ENCODE measurements around the gene MSMO1.

The MSMO1 gene

DNA sequence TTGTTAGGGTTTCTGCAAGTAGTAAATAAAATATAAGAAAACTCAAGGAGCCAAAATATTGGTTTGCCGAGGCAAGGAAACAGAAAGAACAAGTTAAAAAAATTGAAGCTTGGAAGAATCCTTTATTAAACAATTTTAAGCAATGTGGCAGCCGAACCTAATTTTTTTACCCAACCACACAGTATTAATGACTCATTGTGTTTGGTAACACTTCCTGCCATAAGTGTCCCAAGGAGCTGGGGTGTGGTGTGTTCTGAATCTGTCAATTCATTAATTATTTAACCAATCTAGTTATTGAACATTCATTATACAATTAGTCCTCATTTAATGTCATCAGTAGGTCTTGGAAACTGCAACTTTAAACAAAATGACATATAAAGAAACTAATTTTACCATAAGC lies 32.0 kb downstream of the MSMO1 start:
- DNase-seq (ENCODE audit: low read depth in 2 of 3, low spot score in 2 of 3), result no peak

DNA sequence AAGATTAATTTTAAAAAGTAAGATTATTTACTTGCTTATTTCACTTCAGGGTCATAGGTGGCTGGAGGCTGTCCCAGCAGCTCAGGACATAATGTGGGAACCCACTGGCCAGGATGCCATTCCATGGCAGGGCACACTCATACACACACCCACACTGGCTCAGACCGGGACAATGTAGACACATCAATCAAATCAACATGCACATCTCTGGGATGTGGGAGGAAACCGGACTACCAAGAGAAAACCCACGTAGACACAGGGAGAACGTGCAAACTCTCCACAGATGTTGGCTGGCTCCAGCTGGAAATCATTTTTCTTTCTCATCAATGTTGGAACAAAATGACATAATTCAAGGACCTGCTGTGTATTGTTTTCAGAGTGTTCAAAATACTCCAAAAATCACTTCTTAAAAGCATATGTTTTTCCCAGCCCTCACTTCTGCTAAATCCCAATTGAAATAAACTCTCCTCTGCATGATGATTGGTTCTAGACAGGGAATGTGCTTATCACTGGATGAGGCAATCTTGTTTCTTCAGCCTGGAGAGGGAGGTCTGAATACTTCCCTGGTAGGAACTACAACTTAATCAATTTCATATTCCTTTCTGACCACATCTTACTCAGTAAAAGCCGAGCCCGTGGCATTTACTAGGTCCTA lies 32.7 kb downstream of the MSMO1 start:
- DNase-seq (ENCODE audit: low read depth in 2 of 3, low spot score in 2 of 3), result no peak

DNA sequence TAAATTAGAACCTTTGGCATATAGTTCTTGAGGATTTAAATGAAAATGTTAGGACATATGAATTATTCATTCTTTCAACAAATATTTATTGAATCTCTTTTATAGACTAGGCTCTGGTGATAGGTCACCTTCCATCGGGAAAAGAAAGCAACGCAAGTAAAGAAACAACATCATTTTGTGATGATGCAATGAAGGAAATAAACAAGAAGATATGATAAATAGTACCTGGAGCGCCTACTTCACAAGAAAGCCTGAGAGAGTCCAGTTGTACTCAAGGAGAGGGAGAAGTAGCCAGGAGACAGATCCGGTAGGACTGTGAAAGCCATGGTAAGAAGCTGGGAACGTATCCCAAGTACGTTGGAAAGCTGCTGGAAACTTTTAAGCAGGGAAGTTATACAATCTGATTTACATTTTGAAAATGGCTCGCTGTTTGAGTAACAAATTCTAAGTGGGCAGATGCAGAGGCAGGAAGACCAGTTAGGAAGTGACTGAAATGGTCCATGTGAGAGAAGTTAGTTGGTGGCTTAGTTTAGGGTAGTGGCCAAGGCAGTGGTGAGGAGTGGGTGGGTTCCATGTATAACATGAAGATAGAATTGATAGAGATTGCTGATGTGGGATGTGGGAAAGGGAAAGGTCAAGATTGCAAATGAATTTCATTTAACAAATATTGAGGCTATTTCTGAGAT lies 33.7 kb downstream of the MSMO1 start:
- DNase-seq (ENCODE audit: low read depth in 2 of 3, low spot score in 2 of 3), result no peak

DNA sequence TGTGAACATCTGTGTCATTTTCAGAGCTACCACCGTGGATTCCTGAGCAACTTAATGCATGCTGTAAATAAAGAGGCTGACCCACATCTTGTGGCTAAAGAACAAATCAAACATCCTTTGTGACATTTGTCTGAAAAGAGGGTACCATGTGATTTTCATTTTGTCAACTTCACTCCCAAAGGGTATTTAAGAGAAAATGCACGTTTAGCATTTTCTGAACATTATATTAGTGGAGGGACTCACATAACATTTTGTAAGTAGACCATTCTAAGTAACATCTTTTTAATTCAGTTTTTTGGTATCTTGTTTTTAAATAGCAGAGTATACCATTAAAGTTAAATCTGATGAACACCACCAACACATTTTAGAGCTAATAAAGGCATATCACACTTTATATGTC lies 34.3 kb downstream of the MSMO1 start:
- DNase-seq (ENCODE audit: low read depth in 2 of 3, low spot score in 2 of 3), result no peak

DNA sequence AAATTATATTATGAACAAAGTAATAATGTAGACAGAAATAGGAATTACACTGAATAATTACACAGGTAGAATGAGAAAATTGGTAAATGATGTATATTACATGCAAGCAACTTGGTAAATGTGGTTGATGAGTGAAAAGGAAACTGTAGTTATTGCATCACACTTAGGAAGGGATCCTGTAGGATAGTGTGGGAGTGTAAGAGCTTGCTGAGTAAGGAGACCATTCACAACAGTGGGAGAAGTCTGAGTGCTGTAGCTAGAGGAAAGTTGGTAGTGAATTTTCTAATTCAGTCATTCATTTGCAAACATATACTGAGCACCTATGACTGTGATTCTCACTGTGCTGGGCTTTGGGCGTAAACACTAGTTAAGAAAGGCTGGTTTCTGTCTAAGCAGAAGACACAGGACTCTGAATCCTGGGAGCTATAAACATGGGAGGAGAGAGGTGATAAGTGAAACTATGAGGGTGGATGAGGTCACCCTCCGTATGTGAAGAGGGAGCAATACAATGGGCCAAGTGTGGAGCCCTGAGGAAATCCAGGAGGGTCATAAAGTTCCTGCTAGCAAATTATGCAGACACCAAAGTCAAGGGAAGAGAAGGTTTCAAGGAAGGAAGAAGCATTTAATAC lies 37.1 kb downstream of the MSMO1 start:
- DNase-seq (ENCODE audit: low read depth in 2 of 3, low spot score in 2 of 3), result no peak

DNA sequence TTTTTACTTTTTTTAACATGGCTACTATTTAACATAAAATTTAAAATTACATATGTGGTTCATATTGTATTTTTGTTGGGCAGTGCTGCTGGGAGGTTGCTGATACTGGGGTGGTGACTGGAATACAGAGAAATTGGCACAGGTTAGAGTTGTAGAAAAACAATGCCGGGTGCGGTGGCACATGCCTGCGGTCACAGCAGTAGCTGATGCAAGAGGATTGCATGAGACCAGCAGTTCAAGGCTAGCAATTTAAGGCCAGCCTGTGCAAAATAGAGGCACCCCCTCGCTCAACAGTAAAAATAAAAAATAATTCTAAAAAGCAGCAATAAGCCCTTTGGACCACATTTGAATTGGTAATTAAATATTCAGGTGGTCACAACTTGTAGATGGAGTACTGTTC lies 39.6 kb downstream of the MSMO1 start:
- DNase-seq (ENCODE audit: low read depth in 2 of 3, low spot score in 2 of 3), result no peak

DNA sequence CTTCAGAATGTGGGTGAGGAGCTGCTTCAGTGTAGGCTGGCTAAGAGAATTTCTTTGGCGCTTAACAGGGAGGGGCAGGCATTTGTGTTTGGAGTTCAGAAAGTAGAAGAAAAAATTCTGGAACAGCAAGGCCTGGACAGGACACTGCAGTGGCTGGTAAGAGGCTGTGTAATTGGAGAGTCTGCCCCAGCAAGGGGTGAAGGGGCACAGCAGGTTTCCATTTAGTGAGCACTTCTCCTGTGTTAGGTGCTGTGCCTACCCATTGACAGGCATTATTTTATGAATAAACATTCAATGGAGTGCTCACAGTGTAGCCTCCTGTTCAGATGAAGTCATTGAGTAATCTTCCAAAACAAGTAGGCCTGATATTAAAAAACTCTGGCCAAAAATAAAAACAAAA lies 40.6 kb downstream of the MSMO1 start:
- no peak for DNase-seq (ENCODE audit: low read depth in 2 of 3, low spot score in 2 of 3)

DNA sequence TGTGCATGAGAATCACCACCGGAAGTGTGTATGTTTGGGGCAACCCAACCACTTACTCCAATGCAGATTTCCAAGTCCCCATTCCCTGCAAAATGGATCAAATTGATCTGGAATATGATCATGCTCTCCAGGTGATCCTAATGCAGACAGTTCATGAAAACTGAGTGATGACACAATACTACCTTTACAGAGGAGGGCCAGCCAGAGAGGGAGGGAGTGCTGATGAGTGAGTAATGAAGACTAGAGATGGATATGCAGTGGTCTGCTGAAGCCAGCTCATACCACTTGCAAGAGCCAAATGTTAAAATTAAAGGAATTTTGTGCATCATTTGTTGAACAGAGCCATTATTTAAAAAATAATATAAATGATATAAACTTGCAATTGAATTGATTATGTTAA lies 41.1 kb downstream of the MSMO1 start:
- no peak for DNase-seq (ENCODE audit: low read depth in 2 of 3, low spot score in 2 of 3)

DNA sequence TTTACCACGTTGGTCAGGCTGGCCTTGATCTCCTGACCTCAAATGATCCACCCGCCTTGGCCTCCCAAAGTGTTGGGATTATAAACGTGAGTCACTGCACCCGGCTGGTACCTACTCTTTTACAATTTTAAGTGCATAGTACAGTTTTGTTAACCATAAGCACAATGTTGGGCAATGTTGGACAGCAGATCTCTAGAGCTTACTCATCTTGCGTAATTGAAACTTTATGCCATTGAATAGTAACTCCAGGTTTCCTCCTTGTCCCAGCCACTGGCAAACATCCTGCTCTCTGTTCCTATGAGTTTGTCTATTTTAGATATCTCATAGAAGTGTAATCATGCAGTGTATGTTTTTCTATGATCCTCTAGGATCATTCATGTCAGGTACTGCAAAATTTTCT lies 42.1 kb downstream of the MSMO1 start:
- no peak for DNase-seq (ENCODE audit: low read depth in 2 of 3, low spot score in 2 of 3)

DNA sequence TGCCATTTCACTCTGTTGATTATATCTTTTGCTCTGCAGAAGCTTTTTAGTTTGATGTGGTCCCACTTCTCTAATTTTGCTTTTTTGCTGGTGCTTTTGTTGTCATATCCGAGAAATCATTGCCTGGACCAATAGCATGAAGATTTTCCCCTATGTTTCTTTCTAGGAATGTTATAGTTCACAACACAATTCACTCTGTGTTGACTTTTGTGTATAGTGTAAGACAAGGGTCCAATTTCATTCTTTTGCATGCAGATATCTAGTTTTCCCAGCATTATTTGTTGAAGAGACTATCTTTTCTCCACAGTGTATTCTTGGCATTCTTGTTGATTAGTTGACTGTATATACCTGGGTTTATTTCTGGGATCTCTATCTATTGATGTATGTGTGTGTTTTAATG lies 43.1 kb downstream of the MSMO1 start:
- no peak for DNase-seq (ENCODE audit: low read depth in 2 of 3, low spot score in 2 of 3)

DNA sequence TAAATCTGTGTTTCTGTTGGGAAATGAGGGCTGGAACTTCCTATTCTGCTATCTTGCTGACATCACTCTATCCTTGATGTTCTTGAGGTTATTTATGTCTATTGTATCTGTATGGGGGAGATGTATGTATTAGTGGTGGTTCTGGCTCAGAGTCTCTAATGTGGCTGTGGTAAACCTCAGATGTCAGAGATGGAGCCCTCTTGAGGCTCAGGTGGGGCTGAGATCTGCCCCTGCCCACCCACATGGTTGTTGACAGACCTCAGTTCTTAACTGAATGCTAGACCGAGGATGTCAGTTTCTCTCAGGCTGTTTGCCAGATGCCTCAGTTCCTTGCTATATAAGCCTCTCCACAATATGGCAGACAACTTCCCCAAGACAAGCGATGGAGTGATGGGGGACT lies 48.0 kb downstream of the MSMO1 start:
- DNase-seq (ENCODE audit: low read depth in 2 of 3, low spot score in 2 of 3), result no peak

DNA sequence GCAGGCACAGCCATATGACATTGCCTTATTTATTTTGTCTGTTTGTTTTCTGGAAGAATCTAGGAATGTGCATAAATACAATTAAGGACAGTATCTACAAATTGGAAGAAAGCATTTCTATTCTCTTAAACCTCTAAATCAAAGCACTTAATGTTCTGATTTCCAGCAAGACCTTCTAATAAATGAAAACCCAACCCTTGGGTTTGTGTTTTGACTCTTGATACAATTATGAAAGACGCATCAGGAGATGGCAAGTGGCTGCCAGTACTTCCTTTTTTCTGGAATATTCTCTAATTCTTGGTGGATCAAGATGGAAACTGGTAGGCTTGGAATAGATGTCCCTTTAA lies 50.9 kb downstream of the MSMO1 start:
- DNase-seq (ENCODE audit: low read depth in 2 of 3, low spot score in 2 of 3), result no peak

DNA sequence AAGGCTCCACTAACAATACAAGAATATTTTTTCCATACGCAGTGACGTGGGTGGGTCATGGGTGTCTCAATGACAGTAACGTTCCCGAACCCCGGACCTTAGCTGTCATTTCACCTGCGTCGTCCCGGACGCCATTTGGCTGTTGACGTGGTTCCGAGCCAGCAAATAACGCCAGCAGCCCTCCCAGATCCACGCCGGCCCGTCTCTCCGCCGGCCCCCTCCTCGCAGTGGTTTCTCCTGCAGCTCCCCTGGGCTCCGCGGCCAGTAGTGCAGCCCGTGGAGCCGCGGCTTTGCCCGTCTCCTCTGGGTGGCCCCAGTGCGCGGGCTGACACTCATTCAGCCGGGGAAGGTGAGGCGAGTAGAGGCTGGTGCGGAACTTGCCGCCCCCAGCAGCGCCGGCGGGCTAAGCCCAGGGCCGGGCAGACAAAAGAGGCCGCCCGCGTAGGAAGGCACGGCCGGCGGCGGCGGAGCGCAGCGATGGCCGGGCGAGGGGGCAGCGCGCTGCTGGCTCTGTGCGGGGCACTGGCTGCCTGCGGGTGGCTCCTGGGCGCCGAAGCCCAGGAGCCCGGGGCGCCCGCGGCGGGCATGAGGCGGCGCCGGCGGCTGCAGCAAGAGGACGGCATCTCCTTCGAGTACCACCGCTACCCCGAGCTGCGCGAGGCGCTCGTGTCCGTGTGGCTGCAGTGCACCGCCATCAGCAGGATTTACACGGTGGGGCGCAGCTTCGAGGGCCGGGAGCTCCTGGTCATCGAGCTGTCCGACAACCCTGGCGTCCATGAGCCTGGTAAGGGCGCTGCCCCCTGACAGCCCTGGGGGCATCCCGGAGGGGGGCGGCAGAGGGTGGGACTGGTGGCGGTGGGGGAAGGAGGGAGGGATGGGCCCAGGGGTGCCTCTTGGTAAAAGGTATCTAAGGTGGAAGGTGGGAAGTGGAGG lies 51.5 kb downstream of the MSMO1 start, which contains the start of gene CPE:
Gene CPE (plus strand): TSS at position 264 of the 933 bp plus-strand sequence. CDS start 214 bp downstream, at position 478.
- peak; percentile 20 to 31 (median 24) for DNase-seq (ENCODE audit: low read depth in 2 of 3, low spot score in 2 of 3)

DNA sequence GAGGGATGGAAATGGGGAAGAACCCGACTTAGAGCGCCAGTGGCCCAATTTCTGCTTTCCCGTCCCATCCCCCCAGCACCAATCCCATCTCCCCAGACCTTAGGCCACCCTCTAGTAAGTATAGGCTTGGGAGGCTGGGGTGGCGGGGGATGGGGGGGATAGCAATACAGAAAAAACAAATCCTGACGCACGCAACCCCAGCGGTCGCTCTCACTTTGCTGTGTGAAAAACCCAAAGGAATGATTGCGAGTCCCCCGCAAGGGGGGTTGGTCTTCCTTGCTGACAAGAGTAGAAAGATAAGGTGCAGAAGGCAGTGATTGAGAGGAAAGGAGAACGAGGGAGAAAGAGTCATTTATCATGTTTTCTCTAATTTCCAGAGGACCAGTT lies 52.2 kb downstream of the MSMO1 start:
- no peak for DNase-seq (ENCODE audit: low read depth in 2 of 3, low spot score in 2 of 3)

DNA sequence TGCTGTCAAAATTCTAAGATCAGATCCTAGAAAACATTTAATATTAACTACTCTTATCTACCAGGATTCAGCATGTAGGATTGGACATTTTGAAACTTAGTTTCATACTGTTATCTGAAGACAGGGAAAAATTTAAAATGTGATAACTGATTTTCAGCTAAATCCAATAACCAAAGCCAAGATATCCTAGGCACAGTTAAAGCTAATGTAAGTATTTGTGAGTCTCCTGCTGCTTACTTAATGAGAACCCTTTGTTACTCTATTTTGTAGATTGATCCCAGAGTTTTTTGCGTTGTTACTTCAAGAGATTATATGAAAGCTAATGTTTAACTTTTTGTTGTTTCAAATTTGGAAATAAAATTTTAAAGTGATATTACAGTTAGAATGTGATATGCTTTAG lies 53.3 kb downstream of the MSMO1 start:
- DNase-seq (ENCODE audit: low read depth in 2 of 3, low spot score in 2 of 3), result no peak

DNA sequence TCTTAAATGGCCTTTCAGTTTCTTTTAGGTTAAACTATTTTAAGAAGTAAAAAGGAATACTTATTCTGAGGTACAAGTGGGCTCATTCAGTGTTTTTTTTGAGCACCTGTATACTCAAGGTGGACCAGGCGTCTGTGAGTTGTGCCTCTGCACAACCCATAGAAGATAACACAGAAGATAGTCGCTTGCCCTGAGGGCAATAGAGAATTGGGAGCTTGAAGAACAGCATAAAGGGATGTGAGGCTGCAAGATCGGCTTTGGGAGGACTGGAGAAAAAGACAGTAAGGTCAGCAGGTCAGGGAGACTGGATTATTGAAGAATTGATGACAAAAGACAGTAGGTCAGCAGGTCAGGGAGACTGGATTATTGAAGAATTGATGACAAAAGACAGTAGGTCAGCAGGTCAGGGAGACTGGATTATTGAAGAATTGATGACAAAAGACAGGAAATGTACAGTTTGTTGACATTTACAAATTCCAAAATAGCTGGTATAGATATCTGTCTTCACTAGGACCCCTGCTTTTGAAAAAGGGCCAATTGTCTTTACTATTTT lies 54.4 kb downstream of the MSMO1 start:
- no peak for DNase-seq (ENCODE audit: low read depth in 2 of 3, low spot score in 2 of 3)

DNA sequence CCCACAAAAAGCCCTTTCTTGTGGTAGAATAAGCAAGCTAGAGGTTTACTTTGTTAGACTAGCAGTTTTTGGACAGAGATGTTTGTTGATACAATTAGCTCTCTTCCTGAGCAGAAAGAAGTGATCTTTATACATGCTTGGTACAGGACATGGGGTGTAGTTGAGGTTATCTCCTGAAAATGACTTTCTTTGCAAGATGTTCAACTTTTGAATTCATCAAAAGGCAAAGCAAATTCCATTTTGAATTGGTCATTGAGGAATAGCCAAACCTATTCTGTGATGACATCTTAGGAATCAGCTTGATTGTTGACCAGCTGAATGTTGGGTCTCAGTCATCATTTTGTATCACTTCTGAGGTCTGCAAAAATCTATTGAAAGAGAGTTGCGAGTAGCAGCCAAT lies 55.2 kb downstream of the MSMO1 start:
- DNase-seq (ENCODE audit: low read depth in 2 of 3, low spot score in 2 of 3), result no peak

DNA sequence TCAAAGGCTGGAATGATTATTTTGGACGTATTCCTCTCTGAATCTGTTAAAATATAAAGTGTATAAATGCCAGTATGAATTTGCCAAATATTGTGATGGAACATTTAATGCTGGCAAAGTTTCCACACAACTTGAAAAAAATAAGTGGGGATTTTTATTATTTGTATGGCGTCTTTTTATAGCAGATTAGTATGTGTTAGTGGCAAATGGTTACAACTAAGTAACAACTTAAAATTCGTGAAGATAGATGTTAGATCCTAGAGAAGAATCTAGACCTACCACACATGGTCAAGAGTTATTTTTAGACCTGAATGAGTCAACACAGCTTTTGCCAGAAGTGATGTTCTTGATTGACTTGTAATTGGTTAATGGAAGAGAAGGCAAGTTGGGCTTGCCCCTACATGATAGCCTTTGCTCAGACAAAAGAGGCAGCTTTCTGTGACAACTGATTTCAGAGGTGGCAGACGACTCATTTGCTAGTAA lies 56.2 kb downstream of the MSMO1 start:
- no peak for DNase-seq (ENCODE audit: low read depth in 2 of 3, low spot score in 2 of 3)

DNA sequence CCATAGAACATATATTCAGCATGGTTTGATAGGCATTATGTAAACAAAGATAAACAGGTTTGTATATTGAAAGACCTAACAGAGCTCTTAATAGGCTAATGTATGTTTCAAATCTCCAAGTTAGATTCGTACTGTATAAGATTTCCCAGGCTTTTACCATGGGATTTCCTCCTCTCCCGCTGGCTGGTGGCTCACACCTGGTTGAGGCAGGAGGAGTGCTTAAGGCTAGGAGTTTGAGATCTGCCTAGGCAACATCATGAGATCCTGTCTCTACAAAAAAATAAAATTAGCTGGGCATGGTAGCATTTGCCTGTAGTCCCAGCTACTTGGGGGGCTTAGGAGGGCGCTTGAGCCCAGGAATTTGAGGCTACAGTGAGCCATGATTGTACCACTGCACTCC lies 56.7 kb downstream of the MSMO1 start:
- DNase-seq (ENCODE audit: low read depth in 2 of 3, low spot score in 2 of 3), result no peak

DNA sequence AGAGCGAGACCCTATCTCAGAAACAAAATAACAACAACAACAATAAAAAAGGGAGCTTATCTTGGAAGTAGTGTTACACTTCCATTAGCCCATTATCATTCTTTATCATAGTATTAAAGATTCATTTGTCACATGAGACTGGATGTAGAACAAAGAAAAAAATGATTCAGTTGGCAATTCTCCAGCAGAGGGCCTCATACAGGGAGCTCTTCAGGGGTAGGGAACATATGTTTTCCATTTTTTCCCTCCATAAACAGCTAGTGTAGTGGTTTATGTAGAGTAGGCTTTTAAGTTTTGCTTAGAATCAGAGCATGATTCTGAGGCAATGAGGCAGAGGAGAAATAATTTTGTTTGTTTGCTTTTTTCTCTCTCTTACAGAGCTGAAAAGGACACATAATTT lies 57.1 kb downstream of the MSMO1 start:
- no peak for DNase-seq (ENCODE audit: low read depth in 2 of 3, low spot score in 2 of 3)

DNA sequence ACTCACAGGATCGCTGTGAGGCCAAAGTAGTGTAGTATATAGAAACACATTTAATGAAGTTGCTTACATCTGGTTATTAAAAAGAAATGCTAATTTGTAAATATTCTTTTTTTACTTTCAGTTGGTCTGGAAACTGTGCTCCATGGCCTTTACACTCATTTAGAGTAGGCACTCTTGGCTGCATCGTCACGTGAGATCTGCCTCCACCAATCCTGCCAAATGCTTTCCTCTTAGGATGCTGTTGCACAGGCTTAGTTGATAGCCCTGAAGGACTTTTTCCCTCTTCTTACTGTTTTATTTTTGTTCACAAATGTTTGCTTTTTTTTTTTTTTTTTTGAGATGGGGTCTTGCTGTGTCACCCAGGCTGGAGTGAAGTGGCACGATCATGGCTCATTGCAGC lies 57.7 kb downstream of the MSMO1 start:
- no peak for DNase-seq (ENCODE audit: low read depth in 2 of 3, low spot score in 2 of 3)
